ENCODE measurements around the gene KCNMA1.

- TF ChIP-seq CTCF (IDR thresholded peaks at IDR 0.05) (no peak), POLR2AphosphoS5 (IDR thresholded peaks at IDR 0.05) (no peak), POLR2A (IDR thresholded peaks at IDR 0.05) (no peak), EP300 (IDR thresholded peaks at IDR 0.05) (no peak)
These were observed 769.3 kb downstream of the KCNMA1 start for GRCh38 chr10:76868098-76868977.
